NK-92 (cell line): ENCODE data around the gene CTNNAL1.

Source experiments
- DNase-seq: peaks from one replicate; lab custom pipeline; 2025; ENCODE audit not compliant: unreplicated experiment; lab: John Stamatoyannopoulos, UW

The CTNNAL1 gene

DNA sequence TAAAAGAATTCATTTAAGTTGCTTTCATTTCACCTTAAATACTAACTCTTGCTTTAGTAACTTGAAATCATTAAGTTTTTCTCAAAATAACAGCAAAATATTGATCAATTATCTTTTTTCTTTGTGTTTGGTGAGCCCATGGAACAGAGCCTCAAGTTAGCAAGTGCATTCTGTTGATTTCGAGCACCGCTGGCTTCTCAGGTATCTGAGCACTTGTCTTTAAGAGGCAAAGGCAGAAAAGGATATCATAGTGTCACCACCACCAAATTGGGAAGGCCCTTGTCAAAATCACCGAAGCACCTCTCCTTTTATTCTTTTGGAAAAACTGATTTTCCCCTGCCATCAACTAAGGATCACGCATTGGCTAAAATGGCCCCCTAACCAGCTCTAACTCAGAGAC lies 17.1 kb upstream of the CTNNAL1 start:
- no peak for DNase-seq

DNA sequence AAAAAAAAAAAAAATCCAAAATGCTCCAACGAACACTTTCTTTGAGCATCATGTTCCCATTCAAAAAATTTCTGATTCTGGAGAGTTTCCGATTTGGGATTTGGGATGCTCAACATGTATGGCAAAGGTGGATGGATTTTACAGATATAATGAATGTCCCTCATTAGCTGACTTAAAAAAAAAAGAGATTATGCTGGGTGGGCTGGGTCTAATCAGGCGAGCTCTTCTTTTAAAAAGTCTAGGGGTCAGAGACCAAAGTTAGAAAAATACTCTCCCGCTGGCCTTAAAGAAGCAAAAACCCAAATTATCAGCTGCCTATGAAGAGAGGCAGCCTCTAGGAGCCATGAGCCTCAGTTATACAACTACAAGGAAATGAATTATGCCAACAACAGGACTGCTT lies 15.2 kb upstream of the CTNNAL1 start:
- DNase-seq: no peak

DNA sequence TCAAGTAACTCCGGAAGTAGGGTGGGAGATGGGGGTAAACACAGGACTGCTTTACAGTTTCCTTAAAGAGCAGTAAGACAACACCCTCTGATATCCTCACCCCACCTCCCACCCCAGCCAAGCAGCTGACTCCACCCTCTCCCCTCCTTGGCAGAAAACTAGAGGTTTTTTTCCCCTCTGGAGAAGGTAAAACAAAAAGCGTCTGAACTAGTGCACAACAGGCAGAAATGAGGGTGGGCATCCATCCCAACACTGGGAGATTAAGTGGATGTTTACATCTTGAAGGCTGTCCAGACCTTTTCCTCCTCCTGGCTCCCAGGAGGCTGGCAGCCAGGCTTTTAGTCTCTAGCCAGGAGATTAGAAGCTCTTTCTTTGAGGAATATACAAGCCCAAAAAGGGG lies 13.9 kb upstream of the CTNNAL1 start:
- DNase-seq: no peak

DNA sequence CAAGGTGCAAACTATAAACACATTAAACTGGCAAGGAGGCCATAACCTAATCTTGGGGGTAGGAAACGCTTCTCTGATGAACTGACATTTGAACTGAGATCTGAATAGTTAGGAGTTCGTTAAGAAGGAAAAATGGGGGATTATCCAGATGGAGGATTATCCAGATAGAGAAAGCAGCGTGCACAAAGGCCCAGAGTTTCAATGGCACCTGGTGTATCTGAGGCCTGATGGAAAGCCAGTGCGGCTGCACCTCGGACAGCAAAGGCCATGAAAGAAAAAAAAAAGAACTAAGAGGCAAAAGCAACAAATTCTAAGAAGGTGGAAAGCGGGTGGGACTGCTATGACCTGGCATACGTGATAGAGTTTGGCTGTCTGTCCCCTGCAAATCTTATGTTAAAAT lies 13.0 kb upstream of the CTNNAL1 start:
- DNase-seq: no peak

DNA sequence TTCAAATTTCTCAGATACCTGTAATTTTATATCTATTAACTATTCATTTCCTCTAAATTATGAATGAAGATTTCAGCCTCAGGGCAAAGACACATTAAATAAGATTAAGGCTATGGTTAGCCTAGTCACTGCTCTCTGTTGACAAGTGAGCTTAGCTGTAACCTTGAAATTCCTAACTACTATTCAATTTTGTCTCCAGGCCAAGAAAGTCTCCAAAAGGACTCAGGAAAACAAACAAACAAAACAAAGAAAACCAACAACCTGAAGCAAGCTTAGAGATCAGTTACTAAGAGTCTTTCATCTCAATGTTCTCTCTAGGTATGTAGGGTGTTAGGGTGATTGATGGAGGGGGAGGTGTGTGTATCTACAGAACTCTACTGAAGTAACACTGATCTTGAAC lies 9.6 kb upstream of the CTNNAL1 start:
- no peak for DNase-seq

DNA sequence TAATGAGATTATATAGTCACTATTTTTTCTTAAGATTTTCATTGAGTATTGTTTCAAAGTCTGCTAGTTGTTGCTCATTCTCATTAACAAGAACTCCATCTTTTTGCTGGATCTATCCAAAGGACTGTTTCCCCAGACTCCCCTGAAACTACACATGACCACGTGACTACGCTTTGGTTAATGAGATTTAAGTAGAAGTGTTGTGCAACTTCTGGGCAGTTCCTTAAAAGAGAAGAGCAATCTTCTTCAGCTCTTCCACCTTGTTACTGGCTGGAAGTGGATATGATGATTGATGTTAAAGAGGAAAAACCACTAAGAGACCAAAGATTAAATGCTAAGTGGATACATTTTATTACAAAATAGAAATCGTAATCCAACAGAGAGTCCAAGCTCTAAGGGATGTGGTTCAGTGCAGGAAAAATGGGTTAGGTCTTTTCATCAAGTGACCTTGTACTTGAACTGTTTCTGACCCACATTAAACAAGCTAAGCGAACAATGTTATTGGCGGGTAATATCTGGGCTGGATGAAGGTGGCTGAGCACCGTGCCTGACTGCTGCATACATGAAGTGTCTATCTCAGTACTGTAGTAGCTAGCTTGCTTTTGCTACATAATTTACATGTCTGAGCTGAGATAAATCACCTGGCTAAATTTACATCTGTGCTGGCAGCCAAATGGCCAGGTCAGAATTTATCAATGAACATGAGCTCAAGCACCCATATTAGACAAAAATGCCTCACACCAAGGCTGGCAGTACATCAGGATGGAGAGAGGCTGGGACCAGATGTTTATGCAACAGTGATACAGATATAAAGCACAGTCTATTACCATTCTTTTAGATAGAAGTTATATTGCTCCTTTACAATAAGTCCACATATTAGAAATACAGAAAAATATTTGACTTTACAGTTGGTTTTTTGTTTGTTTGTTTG lies 7.5 kb upstream of the CTNNAL1 start:
- no peak for DNase-seq

DNA sequence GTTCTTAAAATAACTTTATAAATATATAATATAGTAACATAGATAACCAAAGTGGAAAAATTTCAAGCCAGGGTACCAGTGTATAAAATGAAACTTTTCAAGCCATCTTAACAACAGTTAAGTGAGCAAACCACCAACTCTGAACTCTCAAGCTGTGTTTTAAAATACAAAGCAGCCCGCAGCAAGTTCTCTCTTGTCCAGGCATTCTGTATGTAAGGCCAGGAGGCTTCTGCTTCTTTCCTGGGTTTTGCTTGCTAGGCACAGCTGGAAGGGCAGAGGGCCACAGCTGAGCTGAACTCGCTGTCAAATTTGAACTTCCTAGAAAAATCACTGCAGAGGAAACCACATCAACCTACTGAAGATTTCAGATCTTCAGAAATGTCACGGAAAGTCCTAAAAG lies 6.8 kb upstream of the CTNNAL1 start:
- no peak for DNase-seq

DNA sequence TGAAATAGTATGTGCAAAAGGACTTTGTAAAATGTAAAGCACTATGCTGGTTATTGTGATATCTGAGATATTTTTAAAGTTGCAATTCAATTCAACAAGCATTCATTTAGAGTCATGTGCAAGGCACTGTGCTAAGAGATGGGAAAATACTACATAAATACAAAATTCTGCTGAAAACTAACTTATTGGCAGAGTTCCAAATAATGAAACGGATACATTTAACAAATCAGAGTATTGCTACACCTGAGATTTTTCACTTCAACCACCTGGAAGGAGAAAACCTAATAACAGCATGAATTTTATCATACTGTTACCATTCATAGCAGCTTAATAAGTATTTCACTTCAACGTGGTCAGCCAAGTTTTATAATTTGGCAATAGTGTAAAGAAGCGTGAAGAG lies 6.1 kb upstream of the CTNNAL1 start:
- DNase-seq: no peak

DNA sequence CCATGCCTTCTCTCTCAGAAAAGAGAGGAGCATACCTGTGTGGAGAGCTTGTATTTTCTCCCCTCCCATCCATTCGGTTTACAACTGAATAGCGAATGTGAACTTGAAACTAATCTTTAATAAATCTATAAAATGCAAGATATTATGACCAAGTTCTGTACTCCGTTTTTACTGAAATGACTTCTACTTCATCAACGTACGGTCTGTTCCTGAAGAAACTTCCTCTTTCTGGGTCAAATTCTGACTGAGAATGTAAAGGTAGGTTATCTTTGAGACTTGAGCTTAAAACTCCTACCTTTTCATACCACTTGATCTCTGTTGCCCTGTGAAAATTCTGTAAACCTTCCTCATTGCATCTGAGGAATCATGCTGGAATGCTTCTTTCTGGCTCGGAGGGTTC lies 4.2 kb upstream of the CTNNAL1 start:
- no peak for DNase-seq

DNA sequence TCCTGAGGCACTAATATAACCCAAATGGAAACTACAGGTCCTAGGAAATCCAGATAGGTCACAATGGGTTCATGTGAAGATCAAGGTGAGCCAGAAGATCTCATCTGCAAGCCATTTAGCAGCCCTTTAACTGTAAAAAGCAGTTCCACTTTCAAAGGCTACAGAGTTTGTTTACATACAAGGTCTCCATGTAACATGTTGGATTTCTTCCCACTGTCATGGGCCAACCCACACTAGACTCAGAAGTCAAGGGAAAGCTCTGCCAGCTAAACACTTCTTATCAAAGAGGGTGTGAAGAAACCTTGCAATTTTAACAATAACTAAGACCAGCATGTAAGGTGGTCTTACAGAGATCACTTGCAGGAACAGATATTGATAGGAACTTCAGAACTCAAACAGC lies 3.8 kb upstream of the CTNNAL1 start:
- no peak for DNase-seq

DNA sequence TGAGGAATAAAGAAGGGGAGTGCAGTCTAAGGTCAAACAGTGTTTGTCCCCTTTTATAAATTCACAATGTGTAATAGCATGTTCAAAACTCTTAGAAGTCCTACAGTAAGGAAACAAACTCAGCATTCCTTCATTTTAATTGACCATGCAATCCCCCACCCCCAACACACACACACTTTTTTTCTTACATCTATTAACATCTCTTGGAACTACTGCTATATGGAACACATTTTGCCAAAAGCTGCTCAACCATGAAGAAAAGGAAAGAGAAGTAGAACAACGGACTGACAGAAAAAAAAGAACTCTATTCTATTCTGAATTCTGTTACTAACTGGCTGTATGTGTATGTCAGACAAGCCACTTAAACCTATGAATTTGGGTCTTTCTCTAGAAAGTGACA lies 2.8 kb upstream of the CTNNAL1 start:
- DNase-seq: no peak

DNA sequence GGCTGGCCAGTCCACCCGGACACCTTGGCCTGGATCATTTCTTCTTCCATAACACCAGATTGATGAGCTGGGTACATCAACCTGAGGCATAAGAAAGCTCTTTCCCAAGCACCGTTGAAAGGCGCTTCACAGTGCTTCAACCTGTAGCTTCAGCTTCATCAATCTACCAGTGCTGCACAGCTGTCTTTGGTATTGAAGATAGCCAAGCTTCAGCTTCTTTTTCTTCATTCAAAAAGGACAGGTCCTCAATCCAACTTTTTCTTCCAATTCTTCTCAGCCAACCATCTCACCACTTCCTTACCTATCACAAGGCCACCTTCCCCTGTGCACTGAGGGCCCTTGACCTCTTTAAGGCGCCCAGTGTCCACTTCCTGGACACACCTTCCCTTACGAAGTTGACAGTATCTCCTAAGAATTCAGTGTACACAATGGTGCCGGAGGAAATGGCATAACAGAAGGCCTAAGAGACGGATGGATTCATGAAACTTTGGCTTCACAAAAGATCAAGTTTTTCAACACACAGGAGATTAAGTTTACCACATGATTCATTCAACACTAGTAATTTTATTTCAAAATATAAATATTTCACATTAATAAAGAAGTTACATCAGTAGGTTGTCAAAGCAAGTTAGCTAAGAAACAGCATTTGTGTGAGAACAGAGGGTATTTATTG lies 1.4 kb upstream of the CTNNAL1 start:
- DNase-seq: no peak

DNA sequence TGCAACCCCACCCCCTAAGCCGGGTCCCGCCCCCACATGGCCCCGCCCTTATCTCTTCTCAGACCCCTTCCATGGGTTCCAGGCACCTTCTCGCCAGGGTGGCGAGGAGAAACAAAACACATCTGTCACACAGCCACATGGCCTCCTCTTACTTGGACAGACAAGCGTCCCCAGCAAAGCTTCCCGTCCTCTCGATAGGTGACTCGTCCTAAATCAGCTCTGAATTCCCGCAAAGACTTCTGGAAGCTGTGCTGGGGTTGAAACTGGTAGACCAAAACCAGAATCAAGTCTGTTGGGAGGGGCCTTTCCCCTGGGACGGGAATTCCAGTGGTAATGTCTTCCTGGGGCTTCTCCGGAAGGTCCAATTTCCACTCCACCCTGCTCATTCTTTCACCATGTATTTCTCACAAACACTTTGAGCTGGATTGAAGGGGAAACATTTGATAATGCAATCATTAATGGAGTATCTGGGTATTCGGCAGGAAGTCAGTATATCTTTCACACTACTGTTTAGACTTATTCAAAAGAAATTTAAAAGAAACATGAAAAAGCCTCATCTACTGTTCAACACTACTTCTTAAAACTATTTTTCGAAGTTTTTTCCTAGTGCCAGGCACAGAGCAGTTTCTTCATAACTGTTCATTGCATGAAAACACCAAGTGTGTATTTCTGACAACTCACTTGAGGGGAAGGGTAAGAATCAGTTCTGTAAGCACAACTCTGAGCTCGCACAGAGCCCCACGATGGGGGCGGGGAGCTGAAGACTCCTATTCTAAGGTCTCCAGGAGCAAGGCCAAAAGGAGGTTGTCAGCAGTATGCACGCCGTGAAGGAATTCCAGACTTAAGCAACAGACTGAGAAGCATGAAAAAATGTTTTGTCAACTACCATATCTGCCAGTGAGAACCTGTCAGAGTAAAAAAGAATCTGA lies 644 bp upstream of the CTNNAL1 start:
- no peak for DNase-seq

DNA sequence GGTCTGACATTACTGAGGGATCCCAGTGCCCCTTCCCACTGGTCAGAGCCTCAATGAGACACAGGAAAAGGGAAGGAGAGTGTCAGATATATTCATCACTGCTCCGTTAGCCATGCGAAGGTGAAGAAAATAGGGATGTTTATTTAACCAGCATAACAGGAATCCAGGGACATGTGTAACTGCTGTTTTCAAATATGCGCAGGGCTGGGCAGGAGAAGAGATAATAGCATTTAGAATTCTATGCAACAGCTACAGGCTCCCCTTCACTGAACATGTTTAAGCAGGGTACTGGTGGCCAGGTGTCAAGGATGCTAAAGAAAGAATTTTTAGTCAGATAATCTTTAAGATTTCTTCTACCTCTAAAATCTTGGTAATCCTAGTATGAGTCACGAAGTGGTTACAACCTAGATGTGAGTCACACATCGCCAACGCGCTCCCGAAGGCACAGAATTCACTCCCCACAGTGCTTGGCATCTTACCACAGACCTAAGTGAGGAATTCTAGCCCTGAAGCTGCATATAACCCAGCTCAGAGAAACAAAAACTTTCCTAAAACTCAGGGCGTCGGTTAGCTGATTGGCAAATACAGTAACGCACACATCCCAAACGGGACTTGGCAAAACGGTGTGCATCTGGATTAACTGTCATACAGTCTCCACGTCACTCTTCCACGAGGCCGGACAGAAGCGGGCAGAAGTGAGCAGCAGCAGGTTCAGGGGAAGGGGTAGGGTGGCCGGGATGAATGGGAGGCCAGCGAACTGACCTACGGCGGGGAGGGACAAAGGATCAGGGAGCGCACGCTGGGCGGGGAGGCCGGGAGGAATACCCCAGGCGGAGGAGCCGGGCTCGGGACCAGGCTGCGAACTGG lies 1.1 kb downstream of the CTNNAL1 start:
- no peak for DNase-seq

DNA sequence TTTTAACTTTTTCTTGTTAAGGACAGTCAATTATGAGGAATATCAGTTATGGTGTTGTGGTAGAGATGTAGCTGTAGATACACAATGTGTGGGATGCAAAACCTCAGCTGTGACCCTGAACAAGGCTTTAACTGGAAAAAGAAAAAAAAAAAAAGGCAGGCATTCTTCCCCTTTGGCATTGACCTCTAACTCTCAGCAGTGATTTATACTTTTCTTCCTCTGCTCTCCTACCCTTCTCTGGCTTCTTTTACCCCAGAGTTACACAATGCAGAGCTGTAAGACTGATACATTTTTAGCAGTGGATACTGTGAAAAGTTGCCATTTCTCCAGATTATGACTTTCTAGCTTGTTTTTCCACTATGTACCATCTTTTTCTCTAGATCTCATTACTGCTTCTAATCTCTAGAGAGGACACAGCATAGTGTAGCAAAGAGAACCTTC lies 2.0 kb downstream of the CTNNAL1 start:
- no peak for DNase-seq

DNA sequence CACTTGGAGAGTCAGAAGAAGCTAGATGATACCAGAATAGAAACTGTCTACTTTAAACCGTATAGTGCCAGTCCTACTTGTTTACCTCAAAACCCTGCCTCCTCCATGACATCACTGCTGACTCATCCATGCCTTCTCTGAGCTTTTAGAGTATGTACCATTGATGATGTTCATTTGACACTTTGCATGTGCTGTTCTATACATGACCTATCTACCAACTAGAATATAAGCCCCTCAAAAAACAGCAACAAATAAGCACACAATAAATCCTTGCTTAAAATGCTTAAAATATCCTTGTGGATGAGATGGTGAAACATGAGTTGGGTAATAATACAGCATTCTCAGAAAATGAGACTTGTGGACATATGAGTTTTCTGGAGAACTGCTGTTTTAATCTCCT lies 2.6 kb downstream of the CTNNAL1 start:
- no peak for DNase-seq

DNA sequence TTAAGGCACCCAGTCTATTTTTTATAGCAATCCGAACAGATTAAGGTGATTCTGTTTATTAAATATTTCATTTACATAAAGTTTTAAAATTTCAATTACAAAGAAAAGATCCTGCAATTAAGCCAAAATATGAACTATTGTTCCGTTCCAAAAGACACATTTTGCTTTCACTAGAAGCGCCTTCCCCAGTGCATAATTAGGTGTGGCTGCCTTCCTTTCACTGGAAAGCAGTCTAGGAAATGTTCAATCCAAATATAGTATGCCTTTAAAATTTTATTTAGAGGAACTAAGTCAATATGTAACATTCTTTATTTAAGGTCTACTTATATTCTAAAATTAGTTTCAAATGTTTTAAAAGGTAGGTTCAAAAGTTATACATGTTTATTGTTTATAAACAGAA lies 7.6 kb downstream of the CTNNAL1 start:
- no peak for DNase-seq

DNA sequence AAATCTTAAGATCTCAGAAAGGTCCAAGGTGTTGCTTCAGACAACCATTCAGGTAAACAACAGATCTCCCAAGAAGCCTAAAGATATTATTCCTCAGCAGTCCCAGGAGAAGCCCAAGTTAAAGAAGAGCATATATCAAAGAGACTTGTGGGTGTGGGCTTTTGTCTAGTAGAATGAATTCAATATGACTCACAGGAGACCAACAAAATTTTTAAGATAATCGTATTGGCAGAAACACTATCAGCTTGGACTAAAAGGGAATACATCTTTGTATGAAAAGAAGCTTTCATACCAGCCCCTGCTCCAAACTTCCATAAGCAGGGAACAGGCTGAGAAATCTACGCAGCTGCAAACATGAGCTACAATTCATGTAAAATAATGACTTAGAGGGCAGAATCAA lies 10.2 kb downstream of the CTNNAL1 start:
- DNase-seq: no peak

DNA sequence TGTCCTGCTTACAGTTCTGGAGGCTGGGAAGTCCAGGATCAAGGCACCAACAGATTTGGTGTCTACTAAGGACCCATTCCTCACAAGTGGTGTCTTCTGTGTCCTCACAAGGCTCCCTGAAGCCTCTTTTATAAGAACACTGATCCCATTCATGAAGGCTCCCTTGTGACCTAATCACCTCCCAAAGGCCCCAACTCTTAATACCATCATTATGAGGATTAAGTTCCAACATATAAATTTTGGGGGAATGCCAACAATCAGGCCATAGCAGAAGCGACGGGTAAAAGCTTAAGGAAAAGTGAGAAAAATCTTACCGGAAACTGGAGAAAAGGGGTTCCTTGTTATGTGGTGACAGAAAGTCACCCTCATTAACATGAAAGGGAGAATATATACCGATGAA lies 11.2 kb downstream of the CTNNAL1 start:
- DNase-seq: no peak

DNA sequence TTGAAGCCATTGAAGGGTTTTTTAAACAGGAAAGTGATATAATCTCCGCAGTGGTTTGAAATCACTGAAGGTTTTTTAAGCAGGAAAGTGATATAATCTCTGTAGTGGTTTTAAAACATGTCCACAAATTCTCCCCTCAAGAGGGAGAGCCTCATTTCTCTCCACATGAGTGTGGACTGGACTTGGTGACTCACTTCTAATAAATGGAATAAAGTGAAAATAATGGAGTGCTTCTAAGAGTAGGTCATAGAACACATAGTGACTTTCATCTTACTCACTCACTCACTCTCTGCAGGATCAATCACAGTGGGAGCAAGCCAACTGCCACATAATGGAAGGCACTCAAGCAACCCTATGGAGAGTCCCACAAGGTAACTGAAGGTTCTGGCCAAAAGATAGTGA lies 12.0 kb downstream of the CTNNAL1 start:
- no peak for DNase-seq

DNA sequence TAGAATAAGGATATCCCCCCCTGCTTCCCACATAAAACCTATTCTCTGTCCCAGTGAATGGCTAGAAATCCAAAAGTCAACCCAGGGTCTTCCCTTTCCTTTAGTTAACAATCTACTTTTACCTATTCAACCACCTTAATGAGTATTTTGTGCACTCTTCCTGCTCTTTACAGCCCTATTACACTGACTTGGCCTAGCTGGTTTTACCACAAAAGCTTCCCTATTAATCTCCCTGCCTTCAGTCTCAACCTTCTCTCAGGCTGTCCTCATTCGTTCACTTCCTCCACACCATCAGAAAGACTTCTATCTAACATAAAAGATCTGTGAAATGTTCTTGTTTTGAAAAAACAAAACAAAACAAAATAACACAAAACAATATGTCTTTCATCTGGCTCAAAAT lies 16.2 kb downstream of the CTNNAL1 start:
- no peak for DNase-seq
